ENCODE results near the gene IL1RAPL2. TPM values are rescaled to one million over a fixed set of nuclear protein-coding genes. Genes with fewer than 3 reads are reported as not detected.
A peak's percentile ranks its signal among the peaks of the same experiment; 100 is the strongest.
"Not testable (repeated sequence)": the region's sequence is repeated elsewhere in the genome, so short reads cannot be mapped to it uniquely, and the experiment has no call there.

Gene IL1RAPL2
- total and polyA plus RNA-seq, 8 donors, result 0.13 to 1.1 (median 0.47) TPM; not detected in 2

DNA sequence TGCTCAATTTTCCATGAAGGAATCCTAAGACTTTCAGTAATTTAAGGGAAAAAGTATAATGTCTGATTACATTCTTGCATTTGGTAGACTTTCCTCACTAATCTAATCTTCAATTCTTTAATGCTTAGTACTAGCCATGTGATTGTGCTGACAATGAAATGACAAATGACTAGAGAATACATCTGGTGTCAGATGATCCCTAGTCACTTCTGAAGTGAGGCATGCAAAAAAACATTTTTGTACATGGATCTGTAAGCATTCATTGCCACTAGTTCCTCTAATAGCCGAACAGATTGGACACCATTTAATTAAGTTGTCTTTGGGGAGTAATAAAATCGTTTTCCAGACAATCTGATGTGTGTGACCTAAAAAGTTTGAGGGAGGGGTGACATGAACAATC lies 1193.6 kb downstream of the IL1RAPL2 start:
- no peaks in the 10 kb centered on the region for H3K36me3 ChIP-seq
- DNase-seq (no peak), ATAC-seq (no peak)
- H3K4me1 ChIP-seq, result no peaks in the 10 kb centered on the region
- TF ChIP-seq, protein P1, sequence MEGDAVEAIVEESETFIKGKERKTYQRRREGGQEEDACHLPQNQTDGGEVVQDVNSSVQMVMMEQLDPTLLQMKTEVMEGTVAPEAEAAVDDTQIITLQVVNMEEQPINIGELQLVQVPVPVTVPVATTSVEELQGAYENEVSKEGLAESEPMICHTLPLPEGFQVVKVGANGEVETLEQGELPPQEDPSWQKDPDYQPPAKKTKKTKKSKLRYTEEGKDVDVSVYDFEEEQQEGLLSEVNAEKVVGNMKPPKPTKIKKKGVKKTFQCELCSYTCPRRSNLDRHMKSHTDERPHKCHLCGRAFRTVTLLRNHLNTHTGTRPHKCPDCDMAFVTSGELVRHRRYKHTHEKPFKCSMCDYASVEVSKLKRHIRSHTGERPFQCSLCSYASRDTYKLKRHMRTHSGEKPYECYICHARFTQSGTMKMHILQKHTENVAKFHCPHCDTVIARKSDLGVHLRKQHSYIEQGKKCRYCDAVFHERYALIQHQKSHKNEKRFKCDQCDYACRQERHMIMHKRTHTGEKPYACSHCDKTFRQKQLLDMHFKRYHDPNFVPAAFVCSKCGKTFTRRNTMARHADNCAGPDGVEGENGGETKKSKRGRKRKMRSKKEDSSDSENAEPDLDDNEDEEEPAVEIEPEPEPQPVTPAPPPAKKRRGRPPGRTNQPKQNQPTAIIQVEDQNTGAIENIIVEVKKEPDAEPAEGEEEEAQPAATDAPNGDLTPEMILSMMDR (IDR thresholded peaks at IDR 0.05), result no peak
- H3K4me3 ChIP-seq, result no peak overlapping the region
- intact Hi-C loops (cut with DNase I), result no loop called here
- H3K27me3 ChIP-seq, result peaks cover 0 to 7% of the 10 kb centered on the region in 2 donors
- H3K9me3 ChIP-seq, result no peaks in the 10 kb centered on the region
- no peak overlapping the region for H3K27ac ChIP-seq

DNA sequence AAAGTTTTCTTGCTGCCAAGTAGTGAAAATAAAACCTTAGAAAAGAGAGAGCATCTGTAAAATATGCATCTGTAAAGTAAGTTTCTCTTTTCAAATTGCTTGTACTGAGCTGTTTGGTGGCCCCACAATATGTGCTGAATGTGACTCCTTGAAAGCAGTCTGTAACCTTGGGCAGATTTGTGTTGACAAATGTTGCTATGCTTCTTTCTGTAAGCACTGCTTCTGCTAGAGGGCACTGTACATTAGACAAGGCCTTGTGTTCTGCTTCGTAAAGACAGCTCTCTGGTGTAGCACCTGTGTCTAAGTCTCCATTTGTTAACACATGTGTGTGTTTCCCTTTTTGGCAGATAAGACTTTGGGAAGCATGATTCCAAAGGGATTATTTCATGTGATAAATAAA lies 1199.7 kb downstream of the IL1RAPL2 start:
- Histone ChIP-seq H3K27ac (no peak overlapping the region), H3K36me3 (no peaks in the 10 kb centered on the region), H3K9me3 (no peaks in the 10 kb centered on the region), H3K4me1 (no peaks in the 10 kb centered on the region), H3K27me3 (peaks cover 0 to 7% of the 10 kb centered on the region in 2 donors), H3K4me3 (no peak overlapping the region)
- TF ChIP-seq, protein P1 (IDR thresholded peaks at IDR 0.05), result no peak
- intact Hi-C loops (cut with DNase I), result no loop called here
- no peak for DNase-seq
- ATAC-seq, result no peak

DNA sequence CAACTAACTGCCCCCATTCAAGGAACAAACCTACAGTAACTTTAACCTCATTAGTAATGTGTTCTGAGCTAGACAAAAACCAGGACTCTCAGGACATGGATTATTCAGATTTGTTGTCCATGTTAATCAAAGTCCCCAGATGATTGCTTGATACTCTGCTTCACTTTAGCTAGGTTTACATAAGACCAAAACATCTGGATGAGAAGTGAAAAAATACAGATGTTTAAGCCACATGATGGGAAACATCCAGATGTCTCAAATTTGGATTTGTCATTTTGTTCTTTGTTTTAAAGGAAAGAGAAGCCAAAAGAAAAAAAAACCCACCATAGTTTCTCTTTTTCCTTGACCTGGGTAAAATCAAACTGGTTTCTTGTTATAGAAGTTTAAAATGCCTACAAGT lies 1207.8 kb downstream of the IL1RAPL2 start:
- peaks cover 0 to 4% of the 10 kb centered on the region in 2 donors for H3K27me3 ChIP-seq
- ATAC-seq (no peak), DNase-seq (no peak)
- H3K4me1 ChIP-seq, result no peaks in the 10 kb centered on the region
- H3K4me3 ChIP-seq, result no peak overlapping the region
- no peaks in the 10 kb centered on the region for H3K36me3 ChIP-seq
- TF ChIP-seq, protein P1 (IDR thresholded peaks at IDR 0.05), result no peak
- intact Hi-C loops (cut with DNase I), result no loop called here
- H3K27ac ChIP-seq, result no peak overlapping the region
- H3K9me3 ChIP-seq, result no peaks in the 10 kb centered on the region

DNA sequence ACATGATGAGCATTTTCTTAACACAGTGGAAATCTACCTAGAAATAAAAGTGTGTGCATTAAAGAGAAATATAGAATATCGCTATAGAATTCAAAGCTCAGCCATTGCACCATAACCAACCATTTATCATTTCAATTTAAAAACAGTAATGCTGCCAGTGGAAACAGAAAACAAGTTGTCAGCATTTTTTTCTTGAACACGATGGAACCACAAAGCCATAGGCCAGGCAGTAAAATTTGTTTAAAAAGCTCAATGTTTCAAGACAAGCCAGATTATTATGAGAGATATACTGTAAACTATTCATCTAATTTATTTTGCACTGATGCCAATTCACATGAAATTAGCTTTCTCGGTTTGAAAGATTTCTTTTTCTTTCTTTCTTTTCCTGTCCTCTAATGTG lies 1209.7 kb downstream of the IL1RAPL2 start:
- Histone ChIP-seq H3K27me3 (peaks cover 0 to 4% of the 10 kb centered on the region in 2 donors), H3K27ac (no peak overlapping the region), H3K9me3 (no peaks in the 10 kb centered on the region), H3K4me1 (no peaks in the 10 kb centered on the region), H3K4me3 (no peak overlapping the region), H3K36me3 (no peaks in the 10 kb centered on the region)
- DNase-seq, result peak in 1 of 4 donors; percentile 36
- intact Hi-C loops (cut with DNase I), result no loop called here
- ATAC-seq, result no peak
- TF ChIP-seq, protein P1 (IDR thresholded peaks at IDR 0.05), result no peak

DNA sequence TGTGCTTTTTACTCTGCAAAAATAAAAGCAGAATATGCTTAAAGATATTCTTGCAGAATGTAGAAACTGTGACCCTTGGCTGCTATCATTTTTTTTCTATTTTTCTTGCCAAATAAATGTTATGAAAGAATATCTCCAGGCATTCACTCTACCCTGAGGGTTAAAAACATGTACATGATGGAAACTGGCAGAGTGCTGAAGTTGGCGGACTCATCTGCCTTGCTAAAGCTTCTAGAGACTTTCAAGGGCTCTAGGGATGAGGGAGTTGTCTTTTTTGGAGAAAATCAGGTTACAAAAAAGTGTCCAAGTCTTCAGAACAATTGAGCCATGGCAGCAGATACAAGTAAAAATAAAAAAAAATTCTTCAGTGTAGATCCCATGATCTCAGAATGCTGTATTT lies 1215.8 kb downstream of the IL1RAPL2 start:
- no peak for ATAC-seq
- DNase-seq, result no peak
- no peaks in the 10 kb centered on the region for H3K4me1 ChIP-seq
- H3K36me3 ChIP-seq, result no peaks in the 10 kb centered on the region
- intact Hi-C loops (cut with DNase I), result no loop called here
- H3K27me3 ChIP-seq, result peaks cover 0 to 4% of the 10 kb centered on the region in 2 donors
- no peaks in the 10 kb centered on the region for H3K9me3 ChIP-seq
- H3K4me3 ChIP-seq, result no peak overlapping the region
- H3K27ac ChIP-seq, result no peak overlapping the region
- TF ChIP-seq, protein P1 (IDR thresholded peaks at IDR 0.05), result no peak

DNA sequence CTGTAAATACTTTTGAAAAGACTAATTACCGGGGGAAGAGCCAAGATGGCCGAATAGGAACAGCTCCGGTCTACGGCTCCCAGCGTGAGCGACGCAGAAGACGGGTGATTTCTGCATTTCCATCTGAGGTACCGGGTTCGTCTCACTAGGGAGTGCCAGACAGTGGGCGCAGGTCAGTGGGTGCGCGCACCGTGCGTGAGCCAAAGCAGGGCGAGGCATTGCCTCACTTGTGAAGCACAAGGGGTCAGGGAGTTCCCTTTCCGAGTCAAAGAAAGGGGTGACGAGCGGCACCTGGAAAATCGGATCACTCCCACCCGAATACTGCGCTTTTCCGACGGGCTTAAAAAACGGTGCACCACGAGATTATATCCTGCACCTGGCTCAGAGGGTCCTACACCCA lies 1230.9 kb downstream of the IL1RAPL2 start:
- H3K27ac ChIP-seq; intact Hi-C loops (cut with DNase I); H3K27me3 ChIP-seq; H3K36me3 ChIP-seq; H3K4me1 ChIP-seq; H3K4me3 ChIP-seq; DNase-seq; ATAC-seq; H3K9me3 ChIP-seq: not testable (repeated sequence)
